MM.1S (cell line): ENCODE results near the gene SAA4.
"Not testable (repeated sequence)": the region's sequence is repeated elsewhere in the genome, so short reads cannot be mapped to it uniquely, and the experiment has no call there.

ENCODE experiments used
- EZH2 ChIP-seq: fragments of 300-600 bp; sonication (generic); optimal IDR thresholded peaks from 2 replicates; pipeline ENCODE3; 2017; ENCODE audit warnings: low read depth, mild to moderate bottlenecking, antibody characterized with exemption, low read length, mixed read lengths
- TF ChIP-seq, protein P1 (sequence below): fragments of 300-600 bp; sonication (generic); IDR thresholded peaks from 2 replicates; pipeline ENCODE4 v1.5.1; 2016; ENCODE audit warnings: antibody characterized with exemption, low read length, mixed read lengths

- TF ChIP-seq, protein P1, sequence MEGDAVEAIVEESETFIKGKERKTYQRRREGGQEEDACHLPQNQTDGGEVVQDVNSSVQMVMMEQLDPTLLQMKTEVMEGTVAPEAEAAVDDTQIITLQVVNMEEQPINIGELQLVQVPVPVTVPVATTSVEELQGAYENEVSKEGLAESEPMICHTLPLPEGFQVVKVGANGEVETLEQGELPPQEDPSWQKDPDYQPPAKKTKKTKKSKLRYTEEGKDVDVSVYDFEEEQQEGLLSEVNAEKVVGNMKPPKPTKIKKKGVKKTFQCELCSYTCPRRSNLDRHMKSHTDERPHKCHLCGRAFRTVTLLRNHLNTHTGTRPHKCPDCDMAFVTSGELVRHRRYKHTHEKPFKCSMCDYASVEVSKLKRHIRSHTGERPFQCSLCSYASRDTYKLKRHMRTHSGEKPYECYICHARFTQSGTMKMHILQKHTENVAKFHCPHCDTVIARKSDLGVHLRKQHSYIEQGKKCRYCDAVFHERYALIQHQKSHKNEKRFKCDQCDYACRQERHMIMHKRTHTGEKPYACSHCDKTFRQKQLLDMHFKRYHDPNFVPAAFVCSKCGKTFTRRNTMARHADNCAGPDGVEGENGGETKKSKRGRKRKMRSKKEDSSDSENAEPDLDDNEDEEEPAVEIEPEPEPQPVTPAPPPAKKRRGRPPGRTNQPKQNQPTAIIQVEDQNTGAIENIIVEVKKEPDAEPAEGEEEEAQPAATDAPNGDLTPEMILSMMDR, result not testable (repeated sequence)
- TF ChIP-seq EZH2, result not testable (repeated sequence)
These were observed 26.2 kb upstream of the SAA4 start for GRCh38 chr11:18262681-18263350.
